Activated naive CD8-positive, alpha-beta T cell treated with anti-CD3 and anti-CD28 coated beads for 36 hours (primary cell): Measurements from ENCODE around the gene ADGRV1. TPM values are rescaled to one million over a fixed set of nuclear protein-coding genes. Genes with fewer than 3 reads are reported as not detected.

ENCODE experiments used
- DNase-seq: peaks from one replicate; pipeline ENCODE4 v3.0.0; 2021
- H3K27ac Mint-ChIP-seq: one replicate; pipeline ENCODE4 v1.8.0; 2022; ENCODE audit warnings: mild to moderate bottlenecking, moderate library complexity, mixed read lengths
- H3K27me3 Mint-ChIP-seq: one replicate; pipeline ENCODE4 v1.8.0; 2022; ENCODE audit warnings: mild to moderate bottlenecking, mixed read lengths
- H3K36me3 Mint-ChIP-seq: one replicate; pipeline ENCODE4 v1.8.0; 2021; ENCODE audit warnings: mild to moderate bottlenecking, mixed read lengths
- H3K4me1 Mint-ChIP-seq: one replicate; pipeline ENCODE4 v1.8.0; 2021; ENCODE audit warnings: mixed read lengths
- H3K4me3 Mint-ChIP-seq: one replicate; pipeline ENCODE4 v1.8.0; 2022; ENCODE audit warnings: mild to moderate bottlenecking, moderate library complexity, mixed read lengths
- H3K9me3 Mint-ChIP-seq: one replicate; pipeline ENCODE4 v1.8.0; 2022; ENCODE audit warnings: mixed read lengths
- total RNA-seq, 2 experiments: library from RNA; stranded (reverse); gene quantifications; one replicate each; pipeline ENCODE4 v1.2.3, GENCODE V29; 2021

Gene ADGRV1
- total RNA-seq, 2 experiments from 2014 or later, result 0.14 TPM; not detected in 1

DNA sequence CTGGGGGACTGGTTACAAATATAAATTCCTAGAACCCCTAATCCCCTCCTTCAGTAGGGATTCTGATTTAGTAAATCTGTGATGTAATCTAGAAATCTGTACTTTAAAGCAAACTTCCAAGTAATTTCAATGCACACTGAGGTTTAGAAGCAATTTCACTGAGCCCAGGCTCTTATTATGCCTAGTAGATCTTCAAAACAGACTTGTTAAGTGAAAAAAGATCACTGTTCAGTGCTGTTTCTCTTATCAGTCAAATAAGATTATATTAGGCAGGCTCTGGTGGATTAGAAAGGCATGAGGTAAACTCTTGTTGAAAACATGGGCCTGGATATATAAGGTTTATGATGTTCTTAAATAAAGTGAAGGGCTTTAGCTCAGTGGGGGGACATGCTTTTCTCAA, 293.9 kb downstream of the ADGRV1 start:
- DNase-seq, result no peak
- Mint-ChIP-seq H3K27ac (no peak overlapping the region), H3K4me3 (no peak overlapping the region), H3K9me3 (no peaks in the 10 kb centered on the region), H3K27me3 (peaks cover 3% of the 10 kb centered on the region), H3K36me3 (no peaks in the 10 kb centered on the region), H3K4me1 (no peaks in the 10 kb centered on the region)

DNA sequence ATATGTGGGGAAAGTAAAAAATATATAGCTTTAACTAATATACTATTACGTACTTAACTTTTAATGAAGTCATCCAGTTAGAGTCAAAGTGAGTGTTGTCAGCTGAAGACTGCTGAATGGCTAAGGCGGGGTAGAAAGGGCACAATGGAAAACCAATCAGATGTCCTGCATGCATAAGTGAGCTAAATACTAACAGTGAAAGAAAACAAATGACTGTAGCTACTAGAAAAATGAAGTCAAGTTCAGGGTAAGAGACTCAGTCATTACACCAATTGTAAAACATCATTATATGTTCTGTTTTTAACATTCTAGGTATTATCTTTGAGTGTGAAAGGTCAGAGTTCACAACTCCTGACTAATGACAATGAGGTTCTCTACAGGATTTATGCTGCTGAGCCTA, 295.2 kb downstream of the ADGRV1 start:
- H3K27me3 Mint-ChIP-seq, result peaks cover 3% of the 10 kb centered on the region
- no peak overlapping the region for H3K4me3 Mint-ChIP-seq
- H3K36me3 Mint-ChIP-seq, result no peaks in the 10 kb centered on the region
- DNase-seq, result no peak
- H3K9me3 Mint-ChIP-seq, result no peaks in the 10 kb centered on the region
- no peak overlapping the region for H3K27ac Mint-ChIP-seq
- no peaks in the 10 kb centered on the region for H3K4me1 Mint-ChIP-seq

DNA sequence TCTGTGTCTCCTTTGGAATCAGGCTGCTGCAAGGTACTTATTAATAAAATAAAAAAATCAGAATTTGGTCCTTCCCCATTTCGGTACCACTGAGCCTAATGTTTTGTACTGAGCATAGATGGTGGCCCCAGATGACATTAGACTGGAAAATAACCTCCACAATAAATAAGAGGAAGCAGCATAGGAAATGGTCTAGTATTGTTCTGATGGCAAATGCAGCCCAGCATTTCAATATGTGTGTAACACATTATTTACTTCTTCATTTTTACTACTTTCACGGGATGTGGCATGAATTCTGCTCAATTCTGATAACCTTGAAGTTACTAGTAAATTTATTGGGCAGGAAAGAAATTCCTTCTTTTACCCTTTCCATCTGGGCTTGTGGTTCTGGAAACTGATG, 295.6 kb downstream of the ADGRV1 start:
- Mint-ChIP-seq H3K36me3 (no peaks in the 10 kb centered on the region), H3K9me3 (no peaks in the 10 kb centered on the region), H3K27ac (no peak overlapping the region), H3K4me1 (no peaks in the 10 kb centered on the region), H3K27me3 (peaks cover 3% of the 10 kb centered on the region), H3K4me3 (no peak overlapping the region)
- DNase-seq, result no peak

DNA sequence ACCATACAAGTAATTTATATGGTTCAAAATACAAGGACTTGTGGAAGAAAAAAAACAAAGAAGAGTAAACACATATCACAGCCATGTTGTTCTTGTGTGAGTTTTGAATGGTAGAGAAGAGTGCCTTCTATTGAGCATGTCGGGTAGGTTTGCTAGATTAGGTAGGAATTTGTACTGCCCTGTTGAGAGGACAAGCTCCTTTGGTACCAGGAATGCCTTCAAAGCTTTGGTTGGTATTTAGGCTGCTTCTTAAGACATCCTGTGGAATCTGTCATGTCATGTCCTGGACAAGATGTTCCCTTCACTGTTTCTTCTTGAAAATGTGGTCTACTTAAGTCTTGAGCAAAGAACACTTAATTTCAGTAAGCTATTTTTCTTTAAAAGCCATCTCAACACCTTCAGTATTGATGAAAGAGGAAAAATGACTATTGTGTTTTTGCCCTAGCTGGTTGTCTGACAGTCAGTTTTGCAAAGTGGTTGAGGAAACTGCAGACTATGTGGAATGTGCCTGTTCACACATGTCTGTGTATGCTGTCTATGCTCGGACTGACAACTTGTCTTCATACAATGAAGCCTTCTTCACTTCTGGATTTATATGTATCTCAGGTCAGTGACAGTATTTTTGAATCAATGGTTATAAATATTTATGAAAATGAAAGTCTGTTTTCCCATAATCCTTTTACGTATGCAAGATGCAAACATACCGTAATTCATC, 296.9 kb downstream of the ADGRV1 start:
- Mint-ChIP-seq H3K36me3 (no peaks in the 10 kb centered on the region), H3K4me1 (no peaks in the 10 kb centered on the region), H3K27me3 (peaks cover 3% of the 10 kb centered on the region), H3K4me3 (no peak overlapping the region), H3K27ac (no peak overlapping the region), H3K9me3 (no peaks in the 10 kb centered on the region)
- no peak for DNase-seq

DNA sequence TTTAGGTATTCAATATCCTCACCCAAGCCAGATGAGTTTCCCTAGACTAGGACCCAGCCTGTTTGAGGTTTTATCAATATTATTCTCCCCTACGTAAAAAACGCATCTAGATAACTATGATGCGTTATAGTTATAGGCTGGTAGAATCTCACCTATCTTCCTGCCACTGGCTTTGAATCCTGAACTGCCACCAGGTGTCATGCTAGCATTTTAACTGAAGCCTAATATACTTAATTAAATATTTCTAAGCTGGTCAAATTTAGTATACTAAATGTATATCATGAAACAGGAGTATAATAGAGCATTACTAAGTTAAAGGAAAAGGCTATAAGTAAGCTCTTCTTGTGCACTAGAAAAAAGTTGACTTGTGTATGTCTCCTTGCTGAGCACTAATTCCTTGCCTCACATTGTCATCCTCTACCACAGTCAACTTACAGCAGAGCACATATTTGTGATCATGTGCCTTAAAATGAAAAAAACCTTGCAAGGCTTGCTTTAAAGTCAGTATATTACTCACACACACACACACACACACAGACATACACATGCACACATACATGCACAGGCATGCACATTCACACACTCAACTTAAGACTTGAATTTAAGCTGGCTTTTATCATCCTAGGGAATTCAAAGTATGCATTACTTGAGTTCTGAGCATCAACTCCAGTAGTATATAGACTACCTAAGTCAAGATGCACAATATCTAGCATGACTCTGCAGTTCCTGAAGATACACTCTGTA, 303.4 kb downstream of the ADGRV1 start:
- H3K36me3 Mint-ChIP-seq, result no peaks in the 10 kb centered on the region
- no peak for DNase-seq
- peaks cover 3% of the 10 kb centered on the region for H3K4me1 Mint-ChIP-seq
- H3K9me3 Mint-ChIP-seq, result no peaks in the 10 kb centered on the region
- H3K27me3 Mint-ChIP-seq, result no peaks in the 10 kb centered on the region
- no peak overlapping the region for H3K27ac Mint-ChIP-seq
- H3K4me3 Mint-ChIP-seq, result no peak overlapping the region

DNA sequence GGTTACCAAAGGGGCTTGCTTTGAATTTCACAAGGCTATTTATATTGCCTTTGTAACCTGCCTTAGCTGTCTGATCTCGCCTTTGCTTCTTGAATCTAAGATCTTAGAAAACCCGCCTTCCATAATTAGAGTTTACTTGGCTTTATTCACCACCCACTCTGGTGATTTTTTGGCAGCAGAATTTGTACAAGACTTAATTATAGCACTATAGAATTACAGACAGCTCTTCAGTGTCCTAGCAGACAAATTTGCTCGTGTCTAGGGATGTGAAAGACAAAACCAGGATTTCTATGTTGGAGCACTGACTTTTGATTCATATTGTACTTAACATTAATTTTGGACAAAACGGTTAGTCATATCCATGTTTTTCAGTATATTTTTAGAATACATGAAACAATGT, 306.6 kb downstream of the ADGRV1 start:
- no peaks in the 10 kb centered on the region for H3K27me3 Mint-ChIP-seq
- no peak overlapping the region for H3K27ac Mint-ChIP-seq
- H3K4me3 Mint-ChIP-seq, result no peak overlapping the region
- peaks cover 8% of the 10 kb centered on the region for H3K4me1 Mint-ChIP-seq
- H3K9me3 Mint-ChIP-seq, result no peaks in the 10 kb centered on the region
- no peak for DNase-seq
- H3K36me3 Mint-ChIP-seq, result no peaks in the 10 kb centered on the region

DNA sequence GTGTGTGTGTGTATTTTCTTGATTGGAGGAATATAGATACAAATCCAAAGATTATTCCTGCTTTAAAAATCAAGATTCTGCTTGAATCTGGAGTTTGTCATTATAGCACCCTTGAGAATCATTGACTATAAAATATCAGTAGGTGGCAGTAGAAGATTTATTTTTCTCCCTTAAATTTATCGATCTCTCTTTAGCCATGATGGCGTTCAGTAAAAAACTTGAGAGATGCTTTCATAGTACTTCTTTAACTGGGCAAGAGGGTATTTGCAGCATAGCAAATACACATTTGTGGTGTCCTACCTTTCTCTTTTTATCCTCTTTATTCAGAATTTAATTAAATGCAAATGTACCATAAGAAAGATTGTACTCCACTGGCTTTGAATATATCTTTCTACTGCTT, 307.7 kb downstream of the ADGRV1 start:
- no peak for DNase-seq
- no peaks in the 10 kb centered on the region for H3K36me3 Mint-ChIP-seq
- no peaks in the 10 kb centered on the region for H3K27me3 Mint-ChIP-seq
- H3K27ac Mint-ChIP-seq, result no peak overlapping the region
- H3K4me3 Mint-ChIP-seq, result no peak overlapping the region
- H3K9me3 Mint-ChIP-seq, result no peaks in the 10 kb centered on the region
- H3K4me1 Mint-ChIP-seq, result peaks cover 17% of the 10 kb centered on the region

DNA sequence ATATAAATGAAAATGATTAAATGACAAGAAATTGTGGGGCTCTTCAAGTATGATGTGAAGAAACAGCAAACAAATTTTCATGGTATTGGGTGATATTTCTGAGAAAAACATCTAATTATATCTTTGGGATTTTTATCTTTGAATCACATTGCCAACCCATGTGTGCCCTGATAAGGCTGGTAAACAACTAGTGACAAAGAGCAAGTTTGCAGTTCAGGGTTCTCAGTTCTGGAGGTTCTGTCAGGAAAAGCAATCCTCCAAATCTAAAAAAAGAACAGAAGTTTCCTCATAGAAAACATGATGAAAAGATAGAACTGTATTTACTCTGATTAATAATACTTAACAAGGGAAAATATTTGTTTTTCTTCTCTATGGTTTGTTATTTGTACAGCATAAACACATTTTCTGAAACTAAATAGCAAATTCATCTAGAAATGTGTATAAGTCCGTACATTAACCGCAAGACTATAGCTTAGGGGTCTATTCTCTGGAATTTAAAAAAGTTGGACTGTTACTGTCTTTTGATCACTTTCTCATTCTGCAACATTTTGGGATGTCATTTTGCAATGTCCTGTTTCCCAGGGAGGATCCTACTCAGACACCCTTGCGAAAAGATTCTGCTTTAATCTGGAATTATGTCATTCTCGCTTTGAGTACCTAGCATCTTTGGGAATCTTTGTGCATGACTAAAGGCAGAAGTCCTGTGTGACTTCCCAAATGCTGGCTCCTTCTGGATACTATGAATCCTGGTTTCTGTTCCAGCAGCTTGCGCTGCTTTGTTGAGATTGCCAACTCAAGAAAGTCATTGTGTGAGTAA, 308.5 kb downstream of the ADGRV1 start:
- Mint-ChIP-seq H3K27ac (no peak overlapping the region), H3K27me3 (no peaks in the 10 kb centered on the region), H3K4me3 (no peak overlapping the region), H3K36me3 (no peaks in the 10 kb centered on the region), H3K4me1 (peaks cover 22% of the 10 kb centered on the region), H3K9me3 (no peaks in the 10 kb centered on the region)
- no peak for DNase-seq

DNA sequence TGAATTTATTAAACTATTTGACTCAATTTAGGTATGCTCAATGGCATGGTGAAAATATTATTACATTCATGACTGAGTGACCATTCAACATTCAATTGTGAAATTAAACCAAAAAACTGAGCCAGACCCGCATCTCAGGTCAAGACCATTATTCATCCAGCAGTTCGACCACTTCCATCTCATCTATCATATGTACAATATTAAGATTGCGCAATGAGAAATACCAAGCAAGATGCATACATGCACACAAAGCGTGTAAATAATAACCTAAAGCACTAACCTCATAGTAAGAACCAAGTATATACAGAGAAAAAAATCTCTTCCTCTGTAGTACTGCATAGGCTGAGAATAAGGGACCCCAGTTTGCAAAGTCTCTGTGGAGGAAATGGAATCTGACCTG, 310.2 kb downstream of the ADGRV1 start:
- Mint-ChIP-seq H3K4me3 (no peak overlapping the region), H3K9me3 (no peaks in the 10 kb centered on the region), H3K4me1 (peaks cover 36% of the 10 kb centered on the region), H3K27me3 (no peaks in the 10 kb centered on the region), H3K36me3 (no peaks in the 10 kb centered on the region), H3K27ac (no peak overlapping the region)
- no peak for DNase-seq

DNA sequence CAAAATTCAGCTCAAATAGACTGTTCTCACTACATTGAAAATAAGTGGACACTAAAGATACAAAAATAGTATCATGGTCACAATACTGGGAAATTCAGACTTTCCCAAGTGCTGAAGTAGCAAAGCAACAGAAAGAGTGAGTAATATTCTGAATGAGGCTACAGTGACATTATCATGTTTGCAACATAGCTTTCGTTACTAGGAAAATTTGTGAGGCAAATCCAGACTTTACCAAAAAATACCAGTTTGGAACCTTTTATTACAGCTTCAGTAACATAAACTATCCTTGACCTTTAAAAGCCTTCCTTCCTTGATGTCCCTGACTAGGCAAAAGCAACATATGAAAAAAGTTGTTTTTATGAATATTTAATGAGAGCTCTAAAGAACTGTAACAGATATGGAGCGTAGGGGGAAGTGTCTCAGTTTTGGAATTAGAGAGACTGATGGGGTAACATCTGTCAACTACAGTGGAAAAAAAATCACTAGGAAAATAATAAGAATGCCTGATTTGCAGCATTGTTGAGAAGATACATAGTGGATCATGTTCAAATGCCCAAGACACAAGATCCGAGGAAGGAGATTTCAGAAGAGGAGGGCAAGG, 312.9 kb downstream of the ADGRV1 start:
- Mint-ChIP-seq H3K4me3 (no peak overlapping the region), H3K36me3 (no peaks in the 10 kb centered on the region), H3K4me1 (peaks cover 44% of the 10 kb centered on the region), H3K27me3 (peaks cover 6% of the 10 kb centered on the region), H3K27ac (peak overlapping the region; percentile 70), H3K9me3 (no peaks in the 10 kb centered on the region)
- DNase-seq, result no peak

DNA sequence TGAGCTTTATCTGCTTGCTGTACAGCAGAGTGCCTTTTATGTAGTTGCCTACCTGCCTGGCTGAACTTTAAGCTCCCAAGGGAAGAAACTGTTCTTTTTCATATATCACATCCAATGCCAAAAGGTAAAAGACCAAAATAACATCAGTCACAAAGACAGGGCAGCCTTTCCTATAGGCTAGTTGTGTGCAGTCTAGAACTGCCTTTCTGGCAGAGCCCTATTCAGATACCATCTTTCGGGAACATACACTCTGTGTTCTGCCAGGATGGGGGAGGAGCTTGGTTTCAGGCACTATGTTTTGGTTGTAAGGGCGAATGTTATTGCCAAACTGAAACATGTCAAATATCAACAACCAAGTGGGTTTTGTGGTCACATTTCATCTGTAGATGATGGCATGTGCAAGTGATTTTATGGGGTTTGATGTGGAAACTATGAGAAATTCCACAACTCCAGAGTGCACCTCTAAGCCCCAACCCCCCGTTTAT, 314.5 kb downstream of the ADGRV1 start:
- H3K4me1 Mint-ChIP-seq, result peaks cover 48% of the 10 kb centered on the region
- peak; percentile 40 for DNase-seq
- H3K27ac Mint-ChIP-seq, result peak overlapping the region; percentile 4
- H3K27me3 Mint-ChIP-seq, result peaks cover 18% of the 10 kb centered on the region
- no peaks in the 10 kb centered on the region for H3K9me3 Mint-ChIP-seq
- H3K36me3 Mint-ChIP-seq, result no peaks in the 10 kb centered on the region
- peak overlapping the region; percentile 2 for H3K4me3 Mint-ChIP-seq

DNA sequence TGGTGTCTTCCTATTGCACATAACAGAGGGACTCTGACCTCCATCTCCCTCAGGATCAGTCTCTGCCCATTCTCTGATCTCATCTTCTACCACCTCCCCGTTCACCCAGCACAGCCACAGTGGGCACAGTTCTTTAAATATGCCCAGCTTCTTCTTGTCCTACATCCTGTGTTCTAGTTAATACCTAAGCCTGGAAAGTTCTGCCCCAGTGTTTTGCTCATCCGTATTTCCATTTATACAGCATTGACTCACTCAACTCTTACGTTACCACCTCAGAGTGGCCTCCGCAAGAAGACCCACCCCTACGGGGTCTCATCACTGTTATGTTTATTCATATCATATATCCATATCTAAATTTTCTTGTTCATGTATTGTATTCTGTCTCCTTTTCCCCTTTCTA, 315.5 kb downstream of the ADGRV1 start:
- H3K4me3 Mint-ChIP-seq, result peak overlapping the region; percentile 9
- H3K9me3 Mint-ChIP-seq, result no peaks in the 10 kb centered on the region
- peaks cover 49% of the 10 kb centered on the region for H3K4me1 Mint-ChIP-seq
- no peak for DNase-seq
- H3K27me3 Mint-ChIP-seq, result peaks cover 27% of the 10 kb centered on the region
- H3K27ac Mint-ChIP-seq, result no peak overlapping the region
- H3K36me3 Mint-ChIP-seq, result no peaks in the 10 kb centered on the region

DNA sequence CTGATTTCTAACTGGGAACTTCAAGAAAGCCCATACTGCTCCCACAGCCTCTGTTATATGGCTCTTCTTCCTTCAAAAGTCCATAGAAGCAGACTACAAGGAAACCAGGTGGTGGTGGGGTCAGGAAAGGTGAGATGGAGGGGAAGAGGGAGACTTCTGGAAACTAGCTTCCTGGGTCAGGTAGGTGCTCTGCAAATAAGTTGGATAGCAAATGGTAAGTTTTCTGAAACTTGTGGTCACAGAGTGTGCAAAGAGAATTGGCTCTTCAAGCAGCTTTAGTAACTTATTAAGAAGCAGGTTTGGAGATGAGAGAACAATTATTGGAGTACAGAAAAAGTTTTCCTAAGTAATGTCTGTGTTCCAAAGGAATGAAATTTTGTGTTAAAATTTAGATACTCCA, 316.9 kb downstream of the ADGRV1 start:
- H3K9me3 Mint-ChIP-seq, result no peaks in the 10 kb centered on the region
- H3K4me3 Mint-ChIP-seq, result no peak overlapping the region
- no peaks in the 10 kb centered on the region for H3K36me3 Mint-ChIP-seq
- peaks cover 33% of the 10 kb centered on the region for H3K27me3 Mint-ChIP-seq
- no peak overlapping the region for H3K27ac Mint-ChIP-seq
- peaks cover 41% of the 10 kb centered on the region for H3K4me1 Mint-ChIP-seq
- no peak for DNase-seq

DNA sequence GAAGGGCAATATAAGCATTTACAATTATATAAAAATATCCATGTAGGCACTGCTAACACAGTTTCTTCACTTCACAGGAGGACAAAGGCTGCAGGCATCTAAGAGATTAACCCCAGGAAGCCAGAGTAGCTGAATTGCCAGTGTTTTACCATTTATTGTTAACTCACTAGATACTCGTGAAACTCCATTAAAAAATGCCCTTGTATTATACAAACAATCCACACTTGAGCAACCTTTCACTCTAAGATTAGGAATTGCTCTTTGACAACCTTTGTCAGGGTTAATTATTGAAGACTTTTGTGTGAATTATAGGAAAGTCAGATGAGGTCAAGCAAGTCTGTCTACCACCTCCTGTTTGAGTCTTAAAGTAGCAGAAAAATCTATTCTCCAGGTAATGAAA, 317.8 kb downstream of the ADGRV1 start:
- no peaks in the 10 kb centered on the region for H3K9me3 Mint-ChIP-seq
- H3K27ac Mint-ChIP-seq, result no peak overlapping the region
- H3K4me3 Mint-ChIP-seq, result no peak overlapping the region
- peaks cover 41% of the 10 kb centered on the region for H3K27me3 Mint-ChIP-seq
- DNase-seq, result no peak
- H3K4me1 Mint-ChIP-seq, result peaks cover 35% of the 10 kb centered on the region
- no peaks in the 10 kb centered on the region for H3K36me3 Mint-ChIP-seq

DNA sequence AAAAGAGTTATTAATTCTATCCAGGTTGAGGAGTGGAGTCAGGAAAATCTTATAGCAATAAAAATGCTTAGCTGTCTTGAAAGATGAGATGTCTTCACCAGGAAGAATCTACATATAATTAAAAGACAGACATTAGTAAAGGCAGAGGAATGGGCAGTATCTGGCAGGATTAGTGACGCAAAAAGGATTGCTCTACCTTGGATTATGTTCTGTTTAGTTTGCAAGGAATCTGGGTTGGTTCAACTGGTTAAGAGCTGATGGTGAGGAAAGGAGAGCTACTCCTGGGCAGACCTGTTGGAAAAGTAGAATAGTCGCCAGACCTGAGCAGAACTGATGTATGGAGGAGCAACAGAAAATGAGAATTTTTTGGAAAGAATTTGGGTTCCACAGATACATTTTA, 318.5 kb downstream of the ADGRV1 start:
- no peaks in the 10 kb centered on the region for H3K9me3 Mint-ChIP-seq
- H3K4me3 Mint-ChIP-seq, result no peak overlapping the region
- no peak overlapping the region for H3K27ac Mint-ChIP-seq
- H3K27me3 Mint-ChIP-seq, result peaks cover 42% of the 10 kb centered on the region
- H3K4me1 Mint-ChIP-seq, result peaks cover 31% of the 10 kb centered on the region
- no peaks in the 10 kb centered on the region for H3K36me3 Mint-ChIP-seq
- no peak for DNase-seq
